GM12874 (cell line): ENCODE measurements around the gene KAZN.

Experiments
- CTCF ChIP-seq: IDR thresholded peaks from 2 replicates; pipeline ENCODE4 v1.5.1; 2011; ENCODE audit warnings: low read depth, mild to moderate bottlenecking, control low read depth, low read length, moderate library complexity; ENCODE audit not compliant: insufficient read depth

The KAZN gene

GRCh38 chr1:14615549-14616218 is 17.2 kb downstream of the KAZN start:
- no peak for TF ChIP-seq CTCF

GRCh38 chr1:14616632-14617396 is 18.3 kb downstream of the KAZN start:
- TF ChIP-seq CTCF: no peak

- TF ChIP-seq CTCF: no peak
These were observed 19.3 kb downstream of the KAZN start for GRCh38 chr1:14617791-14618190.

GRCh38 chr1:14620941-14621340 is 22.5 kb downstream of the KAZN start:
- no peak for TF ChIP-seq CTCF

GRCh38 chr1:14623090-14623489 is 24.6 kb downstream of the KAZN start:
- TF ChIP-seq CTCF: no peak

- TF ChIP-seq CTCF: no peak
These were observed 26.5 kb downstream of the KAZN start for GRCh38 chr1:14624941-14625340.

- TF ChIP-seq CTCF: no peak
These were observed 27.1 kb downstream of the KAZN start for GRCh38 chr1:14625572-14625971.
